Endodermal cell (in vitro differentiated cells): ENCODE measurements around the gene LARGE1. TPM values are rescaled to one million over a fixed set of nuclear protein-coding genes. Genes with fewer than 3 reads are reported as not detected.

Experiments used
- DNase-seq: peaks from one replicate; pipeline ENCODE4 v3.0.0-alpha.2; 2017
- H3K27ac ChIP-seq: 2 replicates; pipeline ENCODE4 v1.5.1; 2013; ENCODE audit warnings: mild to moderate bottlenecking, low read depth, low read length, moderate library complexity
- H3K27me3 ChIP-seq: 2 replicates; pipeline ENCODE4 v1.6.1; 2013; ENCODE audit warnings: mild to moderate bottlenecking, low read length, moderate library complexity; ENCODE audit not compliant: insufficient read depth, control insufficient read depth, poor library complexity, severe bottlenecking
- H3K36me3 ChIP-seq: 2 replicates; pipeline ENCODE4 v1.7.0; 2013; ENCODE audit warnings: mild to moderate bottlenecking, low read length, moderate library complexity; ENCODE audit not compliant: control insufficient read depth, insufficient read depth
- H3K4me1 ChIP-seq: one replicate; pipeline ENCODE4 v1.7.0; 2013; ENCODE audit warnings: low read length; ENCODE audit not compliant: control insufficient read depth, insufficient read depth
- H3K4me3 ChIP-seq: 2 replicates; pipeline ENCODE4 v1.5.1; 2013; ENCODE audit warnings: mild to moderate bottlenecking, low read length, moderate library complexity
- H3K9ac ChIP-seq: 2 replicates; pipeline ENCODE4 v1.6.1; 2013; ENCODE audit warnings: mild to moderate bottlenecking, low read length, moderate library complexity; ENCODE audit not compliant: poor library complexity, severe bottlenecking; ENCODE audit errors: extremely low read depth
- H3K9me3 ChIP-seq: 2 replicates; pipeline ENCODE4 v1.6.1; 2013; ENCODE audit warnings: mild to moderate bottlenecking, low read length, moderate library complexity; ENCODE audit not compliant: control insufficient read depth
- H3K27ac Mint-ChIP-seq: 2 replicates; pipeline ENCODE4 v1.8.0; 2020; ENCODE audit warnings: mixed read lengths
- H3K27me3 Mint-ChIP-seq: 2 replicates; pipeline ENCODE4 v1.8.0; 2021; ENCODE audit warnings: mild to moderate bottlenecking, mixed read lengths; ENCODE audit not compliant: insufficient read depth
- H3K36me3 Mint-ChIP-seq: 2 replicates; pipeline ENCODE4 v1.8.0; 2020; ENCODE audit warnings: low read depth, mixed read lengths
- H3K4me1 Mint-ChIP-seq: 2 replicates; pipeline ENCODE4 v1.8.0; 2020; ENCODE audit warnings: mixed read lengths
- H3K4me3 Mint-ChIP-seq: 2 replicates; pipeline ENCODE4 v1.8.0; 2020; ENCODE audit warnings: mild to moderate bottlenecking, moderate library complexity, mixed read lengths
- H3K9me3 Mint-ChIP-seq: 2 replicates; pipeline ENCODE4 v1.8.0; 2020; ENCODE audit warnings: mild to moderate bottlenecking, mixed read lengths
- CTCF ChIP-seq: fragments of 200-600 bp; sonication (generic); conservative IDR thresholded peaks from 2 replicates; pipeline ENCODE4 v1.5.0; 2021; ENCODE audit warnings: antibody characterized with exemption, mild to moderate bottlenecking
- WGBS, 2 experiments: methylation state at CpG; one replicate each; pipeline versions ENCODE4 v1.1.5 to v1.1.7; 2013; ENCODE audit warnings: missing lambda C conversion rate in 2 of 2, mixed read lengths in 1 of 2; ENCODE audit not compliant: insufficient coverage in 1 of 2, insufficient read length in 1 of 2; 5-methylcytosine and 5-hydroxymethylcytosine counted together
- total RNA-seq, 2 donors: library from RNA; stranded (reverse); fragmentation: NEBNext Ultra II Directional in 1 of 2; extraction: Animal tissue kit (Norgen Biotek cat#: 25700) in 1 of 2; gene quantifications; 2 replicates in 1 of 2; 3 replicates in 1 of 2; pipeline ENCODE4 v1.2.1, GENCODE V29; 2021

Gene LARGE1
- total RNA-seq, 2 donors from 2014 or later: 17.5 to 24.3 TPM

GRCh38 chr22:33470456-33470855 lies 449.8 kb downstream of the LARGE1 start:
- no peaks in the 10 kb centered on the region for H3K36me3 Mint-ChIP-seq
- Histone ChIP-seq H3K9ac (no peak overlapping the region), H3K4me3 (no peak overlapping the region), H3K4me1 (no peaks in the 10 kb centered on the region), H3K27ac (no peak overlapping the region), H3K27me3 (no peaks in the 10 kb centered on the region), H3K9me3 (no peaks in the 10 kb centered on the region), H3K36me3 (no peaks in the 10 kb centered on the region)
- no peaks in the 10 kb centered on the region for H3K9me3 Mint-ChIP-seq
- TF ChIP-seq CTCF: no peak
- peaks cover 6% of the 10 kb centered on the region for H3K4me1 Mint-ChIP-seq
- 85 to 88% methylated on average over 6 of the region's 6 CpGs for WGBS, 2 experiments
- DNase-seq: no peak
- no peak overlapping the region for H3K27ac Mint-ChIP-seq
- no peaks in the 10 kb centered on the region for H3K27me3 Mint-ChIP-seq
- H3K4me3 Mint-ChIP-seq: no peak overlapping the region

- H3K9me3 Mint-ChIP-seq: peaks cover 3% of the 10 kb centered on the region
- TF ChIP-seq CTCF: peak; percentile 60
- Histone ChIP-seq H3K36me3 (no peaks in the 10 kb centered on the region), H3K4me3 (no peak overlapping the region), H3K27ac (no peak overlapping the region), H3K9me3 (peaks cover 9% of the 10 kb centered on the region), H3K4me1 (no peaks in the 10 kb centered on the region), H3K9ac (no peak overlapping the region), H3K27me3 (no peaks in the 10 kb centered on the region)
- WGBS, 2 experiments: 89 to 93% methylated on average over 5 of the region's 5 CpGs
- H3K4me1 Mint-ChIP-seq: peaks cover 6% of the 10 kb centered on the region
- no peak overlapping the region for H3K27ac Mint-ChIP-seq
- no peaks in the 10 kb centered on the region for H3K36me3 Mint-ChIP-seq
- H3K27me3 Mint-ChIP-seq: no peaks in the 10 kb centered on the region
- DNase-seq: no peak
- H3K4me3 Mint-ChIP-seq: no peak overlapping the region
Observed at GRCh38 chr22:33467620-33468095, 452.6 kb downstream of the LARGE1 start.

- Mint-ChIP-seq H3K4me3 (no peak overlapping the region), H3K36me3 (peaks cover 2% of the 10 kb centered on the region), H3K9me3 (peaks cover 6% of the 10 kb centered on the region), H3K27me3 (no peaks in the 10 kb centered on the region), H3K27ac (no peak overlapping the region), H3K4me1 (peaks cover 6% of the 10 kb centered on the region)
- Histone ChIP-seq H3K4me3 (no peak overlapping the region), H3K9ac (no peak overlapping the region), H3K4me1 (no peaks in the 10 kb centered on the region), H3K27ac (no peak overlapping the region), H3K36me3 (no peaks in the 10 kb centered on the region), H3K9me3 (peaks cover 10% of the 10 kb centered on the region), H3K27me3 (no peaks in the 10 kb centered on the region)
- no peak for DNase-seq
- TF ChIP-seq CTCF: no peak
- 92 to 100% methylated on average over 2 of the region's 2 CpGs for WGBS, 2 experiments
Observed at GRCh38 chr22:33467080-33467479, 453.2 kb downstream of the LARGE1 start.
